GM19099 (cell line): Measurements from ENCODE around the gene SLC6A18.

ENCODE experiments used
- POLR2A ChIP-seq: IDR thresholded peaks from 3 replicates; pipeline ENCODE4 v1.6.1; 2011; ENCODE audit warnings: low read depth; ENCODE audit not compliant: insufficient read length; ENCODE audit errors: extremely low read depth

Gene SLC6A18

DNA sequence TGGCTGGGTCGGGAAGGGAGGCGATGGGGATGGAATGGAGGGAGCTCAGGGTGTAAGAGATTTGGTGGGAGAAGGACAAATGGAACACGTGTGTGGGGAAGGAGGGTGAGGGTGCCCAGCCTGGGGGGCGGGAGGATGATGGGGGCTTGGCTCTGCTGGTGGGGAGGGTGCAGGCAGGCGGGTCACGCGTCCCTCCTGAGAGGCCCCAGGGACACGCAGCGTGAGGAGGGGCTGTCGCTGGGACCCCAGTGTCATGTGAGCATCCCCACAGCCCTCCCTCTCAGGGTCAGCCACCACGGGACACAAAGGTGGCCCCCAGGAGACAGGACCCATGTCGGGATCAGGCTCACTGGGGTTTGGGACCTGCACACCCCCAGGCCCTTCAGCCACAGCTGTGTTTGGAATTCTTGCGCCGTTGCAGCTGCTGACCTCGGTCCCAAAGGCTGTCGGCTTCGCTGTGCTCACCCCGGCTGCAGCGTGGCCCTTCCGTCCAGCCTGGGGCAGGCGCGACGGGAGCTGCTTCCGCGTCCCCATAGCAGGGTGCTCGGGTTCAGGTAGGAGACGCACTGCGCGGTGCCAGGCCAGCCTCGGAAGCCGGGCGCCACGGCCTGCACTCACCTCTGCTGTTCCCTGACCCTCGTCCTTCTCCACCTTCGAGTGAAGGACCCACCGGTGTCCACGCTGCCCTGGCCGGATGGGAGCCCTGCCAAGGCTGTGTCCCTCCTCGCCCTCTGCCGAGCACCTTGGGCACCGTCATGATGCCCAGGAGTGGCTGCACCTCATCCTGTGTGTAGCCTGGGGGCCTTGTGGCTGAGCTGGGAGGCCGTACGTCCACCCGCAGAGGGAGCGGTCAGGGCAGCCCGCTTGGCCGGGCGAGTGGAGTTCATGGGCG, 18.4 kb upstream of the SLC6A18 start:
- TF ChIP-seq POLR2A: no peak

DNA sequence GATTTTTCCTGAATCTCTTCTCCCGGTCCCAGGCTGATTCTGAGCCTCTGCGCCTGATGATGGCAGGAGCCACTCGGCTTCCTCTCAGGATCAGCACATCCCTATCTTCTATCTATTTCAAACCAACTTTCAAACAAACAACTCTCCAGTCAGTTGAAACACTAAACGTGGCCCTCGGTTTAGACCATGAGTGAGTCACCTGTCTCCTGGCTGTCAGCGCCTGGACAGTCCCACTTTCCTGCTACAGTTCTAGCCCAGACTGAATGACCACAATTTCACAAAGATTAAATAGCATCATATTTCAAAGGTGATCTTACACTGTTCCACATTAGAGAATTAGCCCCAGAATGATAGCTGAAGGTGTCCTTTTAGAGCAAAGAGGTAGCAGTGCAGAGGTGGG, 17.6 kb upstream of the SLC6A18 start:
- no peak for TF ChIP-seq POLR2A

DNA sequence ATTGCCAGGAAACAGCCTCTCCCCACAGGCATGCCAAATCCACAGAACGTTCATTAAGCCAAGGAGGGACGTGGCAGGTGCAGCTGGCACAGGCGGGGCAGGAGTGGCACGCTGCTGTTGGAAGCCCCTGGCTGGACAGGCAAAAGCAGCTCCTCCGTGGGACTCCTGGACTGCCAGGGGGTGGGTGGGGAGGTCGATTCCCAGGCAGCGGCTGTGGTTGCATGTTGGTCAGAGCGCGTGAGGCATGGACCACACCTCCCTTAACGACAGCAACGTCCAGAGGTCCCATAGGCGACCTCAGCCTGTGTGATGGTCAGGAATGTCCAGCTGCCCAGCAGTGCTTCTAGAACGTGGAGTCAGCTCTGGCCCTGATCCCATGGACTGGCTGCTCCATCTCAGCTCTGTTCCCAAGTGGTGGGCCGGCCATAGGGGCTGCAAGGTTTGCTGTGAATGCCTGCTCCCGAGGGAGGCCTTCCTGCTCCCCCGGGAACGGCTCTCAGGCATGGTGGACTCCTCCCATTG, 16.9 kb upstream of the SLC6A18 start:
- TF ChIP-seq POLR2A: no peak

DNA sequence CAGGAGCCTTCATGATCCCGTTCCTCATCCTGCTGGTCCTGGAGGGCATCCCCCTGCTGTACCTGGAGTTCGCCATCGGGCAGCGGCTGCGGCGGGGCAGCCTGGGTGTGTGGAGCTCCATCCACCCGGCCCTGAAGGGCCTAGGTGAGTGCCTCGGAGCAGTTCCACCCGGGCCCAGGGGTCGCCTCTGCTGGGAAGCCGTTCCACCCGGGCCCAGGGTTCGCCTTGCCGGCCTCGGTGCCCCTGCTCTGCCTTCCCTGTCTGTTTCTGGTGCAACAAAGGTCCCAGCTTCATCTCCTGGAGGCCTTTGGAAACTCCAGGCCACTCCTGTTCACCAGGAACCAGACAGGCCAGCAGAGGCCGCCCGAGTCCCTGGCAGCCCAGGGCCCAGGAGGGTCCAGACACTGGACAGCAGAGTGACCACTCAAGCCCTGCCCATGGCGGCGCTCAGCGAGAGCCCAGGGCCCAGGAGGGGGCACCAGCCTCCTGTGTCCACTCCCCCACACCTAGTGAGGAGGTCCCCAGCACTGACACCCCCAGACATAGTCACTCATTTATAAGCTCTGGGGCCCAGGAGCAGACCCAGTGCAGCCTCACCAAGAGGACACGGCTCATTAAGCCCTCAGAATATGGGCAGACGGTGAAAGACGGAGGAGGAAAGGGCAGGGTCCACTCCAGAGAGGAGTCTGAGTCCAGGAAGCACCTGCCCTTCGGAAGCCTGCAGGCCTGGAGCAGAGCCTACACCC, 16.3 kb upstream of the SLC6A18 start:
- TF ChIP-seq POLR2A: no peak

DNA sequence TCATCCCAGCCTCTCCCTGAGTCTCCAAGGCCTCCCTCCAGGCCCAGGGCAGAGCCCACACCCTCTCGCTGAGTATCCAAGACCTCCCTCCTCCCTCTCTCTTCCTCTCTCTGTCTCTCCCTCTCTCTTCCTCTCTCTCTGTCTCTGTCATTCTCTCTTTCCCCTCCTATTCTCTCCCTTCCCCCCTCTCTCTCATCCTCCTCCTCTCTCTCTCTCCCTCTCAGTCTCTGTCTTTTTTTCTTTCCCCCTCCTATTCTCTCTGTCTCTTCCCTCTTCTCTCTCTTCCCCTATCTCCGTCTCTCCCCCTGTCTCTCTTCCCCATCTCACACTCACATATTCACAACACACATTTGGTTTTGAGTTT, 15.7 kb upstream of the SLC6A18 start:
- no peak for TF ChIP-seq POLR2A

DNA sequence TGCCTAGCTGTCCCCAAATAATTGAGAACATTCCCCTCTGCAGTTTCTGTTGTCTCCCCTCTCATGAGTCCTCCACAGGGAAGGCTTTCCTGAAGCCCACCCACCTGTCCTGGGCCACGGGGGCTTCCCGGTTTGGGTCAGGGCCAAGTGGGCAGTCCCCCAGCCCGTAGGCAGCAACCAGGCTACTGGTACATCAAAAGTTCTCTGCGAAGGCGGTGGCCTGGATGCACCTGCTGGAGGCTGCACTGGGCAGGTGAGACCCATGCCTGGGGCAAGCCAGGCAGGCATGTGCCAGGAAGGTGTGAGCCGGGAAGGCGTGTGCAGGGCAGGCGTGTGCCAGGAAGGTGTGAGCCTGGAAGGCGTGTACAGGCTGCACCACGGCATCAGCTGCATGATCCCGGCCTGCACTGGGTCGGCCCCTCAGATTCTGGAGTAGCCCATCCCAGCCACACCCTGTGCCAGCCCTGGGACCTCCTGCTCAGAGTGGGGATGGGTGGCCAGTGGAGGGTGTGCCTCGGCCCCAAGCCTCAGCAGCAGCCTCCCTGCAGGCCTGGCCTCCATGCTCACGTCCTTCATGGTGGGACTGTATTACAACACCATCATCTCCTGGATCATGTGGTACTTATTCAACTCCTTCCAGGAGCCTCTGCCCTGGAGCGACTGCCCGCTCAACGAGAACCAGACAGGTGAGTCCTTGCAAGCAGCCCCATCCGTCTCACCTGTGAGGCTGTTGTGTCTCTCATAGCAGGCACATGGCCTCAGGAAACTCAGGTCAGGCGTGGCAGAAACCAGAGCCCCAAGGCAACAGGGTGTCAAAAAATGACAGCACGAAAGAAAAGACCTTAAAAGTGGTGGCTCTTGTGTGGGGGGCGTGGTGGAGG, 15.0 kb upstream of the SLC6A18 start:
- no peak for TF ChIP-seq POLR2A

DNA sequence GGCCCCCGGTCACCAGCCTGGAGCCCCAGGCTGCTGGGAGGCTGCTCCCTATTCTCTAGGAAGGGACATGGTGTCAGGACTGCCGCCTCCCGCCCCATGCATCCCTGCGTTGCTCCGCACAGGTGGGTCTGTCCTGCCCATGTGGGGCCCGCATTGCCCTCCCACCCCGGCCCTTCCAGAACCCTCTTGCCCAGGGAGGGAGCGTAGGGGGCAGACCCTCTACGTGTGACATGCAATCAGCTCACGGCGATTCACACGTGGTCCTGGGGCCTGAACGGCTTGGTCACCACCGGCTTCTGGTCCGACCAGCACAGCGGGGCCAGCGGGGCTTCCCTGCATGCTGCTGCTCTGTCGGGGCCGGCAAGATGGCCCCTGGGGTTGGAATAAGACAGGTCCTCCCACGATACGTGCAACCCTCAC, 14.3 kb upstream of the SLC6A18 start:
- TF ChIP-seq POLR2A: no peak

DNA sequence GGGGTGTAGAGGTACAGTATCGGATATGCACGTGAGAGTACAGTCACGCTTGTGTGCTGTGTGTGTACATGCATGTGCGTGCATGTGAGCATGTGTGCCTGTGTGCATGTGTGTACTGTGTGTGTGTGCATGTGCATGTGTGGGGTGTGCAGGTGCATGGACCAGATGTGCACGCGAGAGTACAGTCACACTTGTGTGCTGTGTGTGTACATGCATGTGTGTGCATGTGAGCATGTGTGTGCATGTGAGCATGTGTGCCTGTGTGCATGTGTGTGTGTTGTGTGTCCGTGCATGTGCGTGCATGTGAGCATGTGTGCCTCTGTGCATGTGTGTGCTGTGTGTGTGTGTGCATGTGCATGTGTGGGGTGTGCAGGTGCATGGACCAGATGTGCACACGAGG, 13.5 kb upstream of the SLC6A18 start:
- no peak for TF ChIP-seq POLR2A

DNA sequence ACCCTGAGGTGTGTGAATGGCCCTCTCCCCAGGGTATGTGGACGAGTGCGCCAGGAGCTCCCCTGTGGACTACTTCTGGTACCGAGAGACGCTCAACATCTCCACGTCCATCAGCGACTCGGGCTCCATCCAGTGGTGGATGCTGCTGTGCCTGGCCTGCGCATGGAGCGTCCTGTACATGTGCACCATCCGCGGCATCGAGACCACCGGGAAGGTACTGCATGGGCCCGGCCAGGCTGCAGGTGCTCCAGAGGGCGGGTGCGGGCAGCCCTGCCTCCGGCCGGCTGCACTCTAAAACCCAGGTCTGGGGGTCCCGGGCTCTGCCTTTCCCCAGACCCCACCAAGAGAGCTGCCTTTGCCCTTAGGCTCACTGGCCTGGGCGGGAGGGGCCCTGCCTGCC, 12.9 kb upstream of the SLC6A18 start:
- TF ChIP-seq POLR2A: no peak

DNA sequence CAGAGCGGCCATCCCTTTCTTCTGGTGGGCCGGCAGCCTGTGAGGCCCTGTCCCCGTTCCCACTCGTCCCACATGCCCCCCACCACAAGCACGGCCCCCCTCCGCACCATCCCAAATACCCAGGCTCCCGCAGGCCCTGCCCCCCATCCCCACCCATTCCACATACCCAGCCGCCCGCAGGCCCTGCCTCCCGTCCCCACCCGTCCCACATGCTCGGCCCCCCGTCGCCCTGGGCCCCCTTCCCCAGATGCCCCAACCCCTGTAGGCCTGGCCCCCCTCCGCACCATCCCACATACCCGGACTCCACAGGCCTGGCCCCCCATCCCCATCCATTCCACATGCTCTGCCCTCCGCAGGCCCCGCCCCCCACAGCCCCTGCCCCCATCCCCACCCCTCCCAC, 12.3 kb upstream of the SLC6A18 start:
- TF ChIP-seq POLR2A: no peak

DNA sequence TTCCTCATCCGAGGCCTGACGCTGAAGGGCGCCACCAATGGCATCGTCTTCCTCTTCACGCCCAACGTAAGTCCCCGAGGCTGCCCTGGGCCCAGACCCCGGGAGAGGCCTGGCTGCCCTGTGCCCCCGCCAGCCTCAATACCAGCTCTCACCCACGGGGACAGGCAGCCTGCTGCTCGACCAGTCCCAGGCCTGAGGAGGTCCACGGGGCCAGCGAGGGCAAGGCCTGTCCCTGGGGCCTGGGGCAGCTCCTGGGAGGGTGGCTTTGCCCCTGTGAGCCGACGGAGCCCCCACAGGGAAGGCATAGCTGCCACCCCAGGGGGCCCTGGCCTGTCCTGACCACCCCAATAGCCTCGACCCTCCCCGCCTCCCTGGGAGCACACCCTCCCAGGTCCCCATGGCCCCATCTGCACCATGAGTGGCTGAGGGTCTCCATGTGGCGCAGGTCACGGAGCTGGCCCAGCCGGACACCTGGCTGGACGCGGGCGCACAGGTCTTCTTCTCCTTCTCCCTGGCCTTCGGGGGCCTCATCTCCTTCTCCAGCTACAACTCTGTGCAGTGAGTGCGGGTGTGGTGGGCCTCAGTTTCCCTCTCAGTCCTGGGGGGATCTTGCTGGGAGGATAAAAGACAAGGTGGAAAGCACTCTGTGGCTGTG, 11.5 kb upstream of the SLC6A18 start:
- no peak for TF ChIP-seq POLR2A

DNA sequence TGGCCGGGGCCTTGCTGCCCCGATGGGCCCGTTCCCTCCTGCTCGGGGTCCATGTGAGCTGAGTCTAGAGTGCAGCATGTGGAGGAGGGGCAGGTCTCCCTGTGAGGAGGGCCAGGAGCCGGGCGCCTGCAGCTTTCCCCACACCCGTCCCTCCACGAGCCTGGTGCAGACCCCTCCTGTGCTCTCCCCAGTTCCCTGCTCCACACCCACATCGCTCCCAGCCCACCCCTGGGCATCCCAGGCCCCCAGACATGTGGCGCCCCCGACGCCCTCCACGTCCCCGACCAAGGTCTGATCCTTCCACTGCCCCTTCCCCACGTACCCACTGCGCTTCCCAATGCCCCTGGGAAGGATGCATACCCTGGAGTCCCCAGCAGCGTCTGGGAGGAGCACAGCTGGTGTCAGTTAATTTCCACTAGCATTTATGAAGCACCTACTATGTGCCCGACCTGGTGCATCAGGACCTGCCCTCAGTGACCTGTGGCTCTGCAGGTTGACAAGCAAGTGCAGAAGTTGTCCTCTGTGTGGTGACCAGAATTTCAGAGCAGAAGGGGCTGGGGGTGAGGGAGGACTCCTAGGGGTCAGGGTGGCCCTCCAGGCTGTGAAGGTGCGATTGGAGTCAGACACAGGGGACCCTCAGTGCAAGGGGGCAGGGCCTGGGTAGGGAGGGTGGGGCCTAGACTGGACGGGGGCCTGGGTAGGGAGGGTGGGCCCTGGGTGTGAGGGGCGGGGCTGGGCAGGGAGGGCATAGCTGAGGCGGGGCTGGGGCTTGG, 10.8 kb upstream of the SLC6A18 start:
- no peak for TF ChIP-seq POLR2A

DNA sequence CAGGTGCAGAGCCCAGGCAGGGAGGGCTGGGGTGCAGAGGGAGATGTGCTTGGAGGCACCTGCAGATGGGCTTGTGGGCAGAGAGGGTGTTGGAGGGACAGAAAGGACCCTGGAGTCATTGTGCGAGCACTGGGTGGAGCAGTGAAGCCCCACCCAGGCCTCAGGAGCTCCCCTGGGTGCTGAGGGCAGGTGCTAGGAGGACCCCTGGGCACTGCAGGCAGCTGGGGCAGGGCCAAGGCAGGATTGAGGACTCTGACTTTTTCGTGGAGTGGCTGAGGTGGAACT, 10.3 kb upstream of the SLC6A18 start:
- no peak for TF ChIP-seq POLR2A
